COLO829 (cell line): Measurements from ENCODE around the gene PSMD8.
"Not testable (repeated sequence)": the region's sequence is repeated elsewhere in the genome, so short reads cannot be mapped to it uniquely, and the experiment has no call there.

Experiments used
- DNase-seq: peaks from one replicate; pipeline ENCODE4 v3.0.0; 2012; ENCODE audit warnings: low spot score

Gene PSMD8

GRCh38 chr19:38387550-38388348 is 13.4 kb downstream of the PSMD8 start, which contains the start of gene GGN:
Gene GGN (minus strand): TSS chr19:38388034. CDS start chr19:38387261, 773 bp downstream.
- DNase-seq, result peak; percentile 98

GRCh38 chr19:38388349-38389100 is 14.2 kb downstream of the PSMD8 start, which contains the start of gene SPRED3:
Gene SPRED3 (plus strand): TSS chr19:38388697. CDS start chr19:38390303, 1,606 bp downstream.
- DNase-seq, result peak; percentile 48

- peak; percentile 91 for DNase-seq
Measured at GRCh38 chr19:38389101-38389925, 14.9 kb downstream of the PSMD8 start.

GRCh38 chr19:38389957-38390924 is 15.9 kb downstream of the PSMD8 start:
- no peak for DNase-seq

- no peak for DNase-seq
Measured at GRCh38 chr19:38391911-38392464, 17.6 kb downstream of the PSMD8 start.

- no peak for DNase-seq
Measured at GRCh38 chr19:38392707-38393308, 18.4 kb downstream of the PSMD8 start.

- no peak for DNase-seq
Measured at GRCh38 chr19:38394488-38394887, 20.1 kb downstream of the PSMD8 start.

GRCh38 chr19:38395381-38396114 is 21.2 kb downstream of the PSMD8 start:
- DNase-seq, result no peak

- no peak for DNase-seq
Measured at GRCh38 chr19:38399081-38399480, 24.7 kb downstream of the PSMD8 start.

GRCh38 chr19:38399537-38399936 is 25.2 kb downstream of the PSMD8 start:
- no peak for DNase-seq

GRCh38 chr19:38400361-38400760 is 26.0 kb downstream of the PSMD8 start:
- no peak for DNase-seq

- no peak for DNase-seq
Measured at GRCh38 chr19:38401148-38401547, 26.8 kb downstream of the PSMD8 start.

GRCh38 chr19:38402623-38402966 is 28.2 kb downstream of the PSMD8 start:
- no peak for DNase-seq

GRCh38 chr19:38402967-38403674 is 28.8 kb downstream of the PSMD8 start, which contains the start of gene FAM98C:
Gene FAM98C (plus strand): TSS chr19:38403093. CDS start chr19:38403154, 61 bp downstream.
- DNase-seq, result peak; percentile 99

GRCh38 chr19:38404858-38405257 is 30.5 kb downstream of the PSMD8 start:
- DNase-seq, result no peak

- DNase-seq, result no peak
Measured at GRCh38 chr19:38405276-38405675, 30.9 kb downstream of the PSMD8 start.

GRCh38 chr19:38409631-38410133 is 35.3 kb downstream of the PSMD8 start:
- DNase-seq, result no peak

GRCh38 chr19:38410407-38410806 is 36.0 kb downstream of the PSMD8 start:
- not testable (repeated sequence) for DNase-seq
